Subcutaneous abdominal adipose tissue (tissue), 5 donors: ENCODE results near the gene NAT16.
"Not testable (repeated sequence)": the region's sequence is repeated elsewhere in the genome, so short reads cannot be mapped to it uniquely, and the experiment has no call there.

Experiments used
- H3K27ac ChIP-seq: one replicate; pipeline ENCODE4 v1.7.0; 2013; ENCODE audit warnings: low read depth, mild to moderate bottlenecking, inconsistent platforms, low read length, moderate library complexity
- H3K27me3 ChIP-seq, 5 donors: one replicate each; pipeline ENCODE4 v1.7.0; 2013; ENCODE audit warnings: low read length in 5 of 5, inconsistent platforms in 1 of 5; ENCODE audit not compliant: control insufficient read depth in 5 of 5, insufficient read depth in 4 of 5
- H3K36me3 ChIP-seq, 5 donors: one replicate each; pipeline ENCODE4 v1.7.0; 2013; ENCODE audit warnings: low read length in 5 of 5; ENCODE audit not compliant: control insufficient read depth in 5 of 5, insufficient read depth in 5 of 5
- H3K4me1 ChIP-seq, 5 donors: one replicate each; pipeline ENCODE4 v1.7.0; 2013; ENCODE audit warnings: low read length in 5 of 5, mild to moderate bottlenecking in 3 of 5, moderate library complexity in 1 of 5; ENCODE audit not compliant: control insufficient read depth in 5 of 5, insufficient read depth in 5 of 5
- H3K4me3 ChIP-seq, 5 donors: one replicate each; pipeline ENCODE4 v1.7.0; 2013; ENCODE audit warnings: low read length in 5 of 5, low read depth in 1 of 5
- H3K9ac ChIP-seq, 5 donors: one replicate each; pipeline ENCODE4 v1.7.0; 2013; ENCODE audit warnings: low read length in 5 of 5, mild to moderate bottlenecking in 4 of 5, moderate library complexity in 3 of 5
- H3K9me3 ChIP-seq, 5 donors: one replicate each; pipeline ENCODE4 v1.7.0; 2013; ENCODE audit warnings: low read length in 5 of 5; ENCODE audit not compliant: control insufficient read depth in 5 of 5
- donor health status: healthy.
- donor health status: healthy.
- donor health status: healthy.
- donor health status: healthy.
- donor health status: healthy.

The NAT16 gene

DNA sequence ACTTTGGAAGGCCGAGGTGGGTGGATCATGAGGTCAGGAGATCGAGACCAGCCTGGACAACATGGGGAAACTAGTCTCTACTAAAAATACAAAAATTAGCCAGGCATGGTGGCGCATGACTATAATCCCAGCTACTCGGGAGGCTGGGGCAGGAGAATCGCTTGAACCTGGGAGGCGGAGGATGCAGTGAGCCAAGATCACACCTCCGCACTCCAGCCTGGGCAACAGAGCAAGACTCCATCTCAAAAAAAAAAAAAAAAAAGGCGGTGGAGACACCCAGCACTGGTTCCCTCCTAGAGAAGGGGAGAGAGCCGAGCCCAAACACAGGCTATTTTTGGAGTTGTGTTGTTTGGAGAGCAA lies 58.5 kb downstream of the NAT16 start:
- not testable (repeated sequence) for H3K36me3 ChIP-seq, H3K9ac ChIP-seq, H3K27me3 ChIP-seq, H3K27ac ChIP-seq, H3K9me3 ChIP-seq
- Histone ChIP-seq H3K4me3 (peak overlapping the region; percentile 32 to 77 (median 55)), H3K4me1 (peaks cover 8 to 42% (median 26%) of the 10 kb centered on the region in 5 donors)
